LHCN-M2 (cell line): ENCODE results near the gene GLYR1. TPM values are rescaled to one million over a fixed set of nuclear protein-coding genes. Genes with fewer than 3 reads are reported as not detected.
"Not testable (repeated sequence)": the region's sequence is repeated elsewhere in the genome, so short reads cannot be mapped to it uniquely, and the experiment has no call there.

ENCODE experiments used
- DNase-seq: peaks from one replicate; pipeline ENCODE4 v3.0.0-alpha.2; 2012; ENCODE audit warnings: low read depth
- polyA plus RNA-seq: library from polyadenylated mRNA; unstranded; fragments of >200 nt; gene quantifications from one replicate; pipeline ENCODE4 v1.2.1, GENCODE V29; 2012; ENCODE audit warnings: missing spikeins
- total RNA-seq: library from RNA; depleted of rRNA; stranded (reverse); fragments of >200 nt; gene quantifications from 2 replicates; pipeline ENCODE4 v1.2.3, GENCODE V29; 2014; rRNA removed

GLYR1 gene
- total RNA-seq, result 38.3 and 52.8 TPM in 2 replicates
- 41.8 TPM for polyA plus RNA-seq

DNA sequence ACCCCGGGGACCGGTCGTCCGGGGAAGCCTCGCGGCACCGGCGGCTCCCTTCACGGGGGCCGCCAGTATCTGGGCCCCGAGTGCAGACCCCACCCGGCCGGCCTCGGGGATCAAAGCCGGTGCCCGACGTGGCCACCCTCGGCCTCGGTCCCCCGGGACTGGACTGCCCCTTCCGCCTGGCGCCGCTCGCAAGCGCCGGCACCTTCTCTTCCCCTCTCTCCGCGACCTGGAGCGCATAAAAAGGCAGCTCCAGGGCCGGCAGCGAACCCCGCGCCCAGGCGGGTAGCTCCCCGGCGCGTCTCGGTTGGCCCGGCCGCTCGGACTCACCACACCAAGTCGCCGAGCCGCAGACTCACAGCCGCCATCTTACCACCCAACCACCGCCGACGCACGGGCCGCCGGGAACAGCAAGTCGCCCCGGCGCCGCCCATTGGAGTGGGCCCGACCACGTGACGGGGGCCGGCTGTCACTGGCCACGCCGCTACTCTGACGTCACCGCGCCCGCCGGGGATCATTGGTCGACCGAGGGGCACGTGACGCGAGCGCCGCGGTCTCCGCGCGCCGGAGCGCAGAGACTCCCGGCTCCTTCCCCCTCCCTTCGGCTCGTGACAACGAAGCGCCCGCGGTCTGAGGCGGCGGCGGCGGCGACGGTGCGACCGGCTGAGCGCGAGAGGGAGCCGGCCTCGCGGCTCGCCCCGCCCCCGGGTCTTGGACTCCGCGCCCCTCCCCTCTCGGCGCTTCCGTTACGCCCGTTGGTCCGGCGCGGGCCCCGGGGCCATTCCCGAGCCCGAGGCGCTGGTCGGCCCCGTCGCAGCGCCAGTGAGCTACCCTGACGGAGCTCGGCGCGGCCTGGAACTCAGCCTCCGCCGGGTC is at the start of gene GLYR1, which contains the start of gene UBN1:
Gene GLYR1, minus strand, starts transcription at position 388 of the 873 bp plus-strand sequence. Its CDS starts 23 bp downstream, at position 365.
Gene UBN1, plus strand, starts transcription at position 581 of the 873 bp plus-strand sequence. CDS start 5,437 bp downstream, outside the sequence.
- peak; percentile 95 for DNase-seq

DNA sequence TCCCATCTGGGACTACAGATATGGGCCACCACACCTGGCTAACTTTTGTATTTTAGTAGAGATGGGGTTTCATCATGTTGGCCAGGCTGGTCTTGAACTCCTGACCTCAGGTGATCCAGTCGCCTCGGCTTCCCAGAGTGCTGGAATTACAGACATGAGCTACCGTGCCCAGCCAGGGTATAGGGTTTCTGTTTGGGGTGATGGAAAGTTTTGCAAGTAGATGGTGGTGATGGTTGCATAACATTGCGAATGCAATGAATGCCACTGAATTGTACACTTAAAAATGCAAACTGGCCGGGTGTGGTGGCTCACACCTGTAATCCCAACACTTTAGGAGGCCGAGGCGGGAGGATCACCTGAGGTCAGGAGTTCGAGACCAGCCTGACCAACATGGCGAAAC is 49.7 kb upstream of the GLYR1 start:
- not testable (repeated sequence) for DNase-seq

DNA sequence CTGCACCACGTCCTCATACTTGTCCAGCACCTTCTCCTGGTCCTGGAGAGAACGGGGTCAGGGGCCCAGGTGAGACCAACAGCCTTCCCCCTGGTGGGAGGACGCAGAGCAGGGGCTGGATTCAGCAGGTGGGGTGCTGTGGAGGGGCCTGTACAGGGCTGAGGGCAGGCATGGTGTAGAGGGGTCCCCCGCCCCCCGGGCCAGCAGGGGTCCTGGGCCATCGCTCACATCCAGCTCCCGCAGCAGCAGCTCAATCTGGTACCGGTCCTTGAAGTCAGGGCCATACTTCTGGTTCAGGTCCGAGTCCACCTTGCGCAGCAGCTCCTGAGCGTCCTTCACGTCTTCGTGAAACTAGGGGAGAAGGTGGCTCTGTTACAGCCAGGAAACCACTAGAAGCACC is 48.3 kb upstream of the GLYR1 start:
- DNase-seq, result no peak

DNA sequence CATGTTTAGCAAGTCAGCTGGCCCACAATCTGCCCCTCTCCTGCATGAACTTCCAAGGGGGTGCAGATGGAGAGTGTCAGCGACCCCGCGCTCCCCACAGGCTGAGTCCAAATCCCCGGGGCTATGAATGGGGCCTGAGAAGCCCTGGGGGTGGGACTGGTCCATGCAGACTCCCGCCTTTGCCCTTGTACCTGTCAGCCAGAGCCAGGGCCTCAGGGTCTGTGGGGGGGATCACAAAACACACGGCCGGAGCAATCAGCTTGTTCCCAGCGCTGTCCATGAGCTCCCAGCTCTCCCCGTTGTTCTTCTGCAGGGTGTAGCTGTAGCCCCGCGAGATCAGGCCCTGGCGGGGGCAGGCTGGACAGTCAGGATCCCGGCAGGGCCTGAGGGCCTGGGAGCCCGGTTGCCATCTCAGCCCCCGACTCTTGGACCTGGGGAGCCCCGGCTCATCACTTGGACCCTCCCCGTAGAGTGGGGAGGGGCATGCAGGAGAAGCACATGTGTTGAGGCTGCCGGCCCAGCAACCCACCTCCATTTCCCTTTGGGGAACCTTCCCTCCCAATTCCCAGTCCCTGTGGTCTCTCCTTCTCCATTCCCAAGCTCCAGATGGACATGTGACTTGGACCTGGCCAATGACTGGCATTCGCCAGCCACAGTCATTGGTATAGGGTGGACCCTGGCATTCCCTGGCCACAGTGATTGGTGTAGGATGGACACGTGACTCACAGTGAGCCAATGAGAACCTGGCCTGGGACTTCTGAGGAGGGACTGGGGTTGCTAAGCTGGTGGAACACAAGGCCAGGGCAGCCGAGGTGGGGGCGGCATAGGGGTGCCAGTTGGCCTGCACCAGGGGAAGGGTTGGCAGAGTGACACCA is 47.4 kb upstream of the GLYR1 start:
- DNase-seq, result peak; percentile 10

DNA sequence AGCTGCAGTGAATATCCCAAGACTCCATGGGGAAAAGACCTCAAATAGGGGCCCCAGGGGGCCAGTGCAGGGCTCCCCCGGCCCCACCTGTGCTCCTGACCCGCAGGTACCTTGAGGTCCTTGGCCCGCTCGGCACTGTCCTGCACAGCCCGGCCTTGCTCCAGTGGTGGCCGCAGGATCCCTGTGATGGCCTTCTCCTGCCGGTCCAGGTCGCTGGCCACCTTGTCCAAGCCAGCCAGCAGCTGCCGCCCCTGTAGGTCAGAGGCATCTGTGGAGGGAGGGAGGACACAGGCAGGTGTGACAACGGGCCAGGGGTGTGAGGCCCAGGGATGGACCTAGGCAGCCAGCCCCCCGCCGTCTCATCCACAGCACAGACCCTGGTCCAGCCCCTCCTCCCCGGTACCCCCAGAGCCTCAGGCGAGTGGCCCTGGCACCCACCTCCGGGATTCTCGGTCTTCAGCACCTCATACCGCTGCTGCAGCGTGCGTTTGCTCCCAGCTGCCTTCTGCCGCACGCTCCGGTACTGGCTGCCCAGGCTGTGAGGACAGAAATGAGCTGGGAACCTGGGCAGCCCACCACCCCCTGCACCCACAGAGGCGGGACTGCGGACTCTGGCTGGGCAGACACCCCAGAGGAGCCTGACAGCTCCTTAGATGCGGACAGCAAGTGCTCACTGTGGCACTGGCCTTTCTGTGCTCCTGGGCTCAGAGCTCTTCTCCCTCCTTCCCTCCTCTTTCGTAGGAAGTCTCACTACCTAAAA is 46.2 kb upstream of the GLYR1 start:
- DNase-seq, result no peak

DNA sequence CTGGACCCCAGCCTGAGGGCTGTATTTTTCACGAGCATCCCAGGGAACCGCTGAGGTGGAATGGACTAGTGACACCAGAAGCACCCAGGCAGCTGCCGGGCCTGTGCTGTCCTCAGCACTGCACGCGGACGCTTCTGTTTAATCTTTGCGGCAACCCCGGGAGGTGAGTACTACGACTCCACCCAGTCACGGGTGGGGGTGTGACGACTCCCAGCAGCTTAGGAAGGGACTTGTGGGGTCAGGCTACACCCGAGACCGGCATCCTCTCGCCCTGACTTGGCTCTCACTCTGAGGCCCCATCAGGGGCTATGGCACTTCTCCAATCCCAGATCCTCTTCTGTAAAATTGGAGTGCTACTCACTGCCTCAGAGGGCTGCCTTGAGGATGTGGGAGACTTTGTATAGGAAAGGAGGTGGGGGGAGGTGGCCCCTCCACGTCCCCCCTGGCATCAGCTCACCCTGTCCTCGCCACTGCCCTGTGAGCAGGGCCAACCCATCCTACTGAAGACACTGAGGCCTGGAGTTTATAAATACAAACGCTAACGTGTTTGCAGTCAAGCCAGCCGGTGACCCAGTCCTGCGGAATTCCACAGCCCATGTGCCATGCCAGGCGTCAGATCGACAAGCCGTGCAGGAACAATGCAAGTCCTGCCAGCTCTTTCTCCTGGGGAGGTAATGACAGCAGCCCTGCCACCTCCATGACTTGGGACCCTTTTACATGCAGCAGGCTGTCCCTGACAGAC is 45.4 kb upstream of the GLYR1 start:
- DNase-seq, result no peak

DNA sequence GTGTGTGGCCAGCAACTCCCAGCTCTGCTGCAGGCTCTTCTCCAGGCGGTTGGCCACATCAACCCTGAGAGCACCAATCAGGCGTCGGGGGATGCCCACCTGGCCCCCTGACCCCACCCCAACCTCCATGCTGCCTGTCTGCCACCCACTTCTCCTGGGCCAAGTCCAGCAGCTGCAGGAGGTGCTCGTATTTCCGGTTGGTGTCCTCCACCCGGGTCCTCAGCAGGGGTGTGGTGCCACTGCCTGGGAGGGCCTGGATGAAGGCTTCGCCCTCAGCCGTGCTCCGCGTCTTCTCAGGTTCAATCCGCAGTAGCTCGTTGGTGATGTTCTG is 44.8 kb upstream of the GLYR1 start:
- no peak for DNase-seq

DNA sequence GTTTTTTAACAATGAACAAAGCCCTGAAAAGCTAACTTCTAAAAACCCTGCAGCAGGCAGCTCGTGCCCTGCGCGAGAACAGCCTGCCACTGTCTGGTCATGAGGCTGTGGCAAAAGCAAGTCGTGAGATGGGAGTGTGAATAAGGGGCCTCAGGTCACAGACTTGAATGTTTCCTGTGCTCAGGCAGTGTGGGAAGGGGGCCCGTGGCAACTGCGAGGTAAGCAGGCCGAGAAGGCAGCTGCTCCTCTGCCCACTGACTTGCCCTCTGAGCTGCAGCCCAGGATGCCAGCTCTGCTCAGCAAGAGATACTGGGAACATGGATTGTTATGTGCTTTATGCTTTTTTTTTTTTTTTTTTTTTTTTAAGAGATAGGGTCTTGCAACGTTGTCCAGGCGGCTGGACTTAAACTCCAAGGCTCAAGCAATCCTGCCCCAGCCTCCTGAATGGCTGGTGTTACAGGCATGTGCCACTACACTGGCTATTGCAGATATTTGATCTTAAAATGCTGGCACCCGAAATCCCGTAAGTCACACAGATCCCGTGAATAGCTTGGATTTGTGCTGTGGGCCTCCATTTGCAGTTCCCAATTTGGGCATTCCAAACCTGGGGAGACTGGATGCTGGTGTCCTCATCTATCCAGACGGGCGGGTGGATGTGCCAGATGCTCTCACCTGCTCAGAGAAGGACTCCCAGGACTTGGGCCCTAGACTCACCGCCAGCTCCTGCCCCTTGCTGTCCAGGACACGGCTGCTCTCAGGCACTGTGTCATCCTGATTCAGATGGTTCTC is 44.2 kb upstream of the GLYR1 start:
- DNase-seq, result no peak

DNA sequence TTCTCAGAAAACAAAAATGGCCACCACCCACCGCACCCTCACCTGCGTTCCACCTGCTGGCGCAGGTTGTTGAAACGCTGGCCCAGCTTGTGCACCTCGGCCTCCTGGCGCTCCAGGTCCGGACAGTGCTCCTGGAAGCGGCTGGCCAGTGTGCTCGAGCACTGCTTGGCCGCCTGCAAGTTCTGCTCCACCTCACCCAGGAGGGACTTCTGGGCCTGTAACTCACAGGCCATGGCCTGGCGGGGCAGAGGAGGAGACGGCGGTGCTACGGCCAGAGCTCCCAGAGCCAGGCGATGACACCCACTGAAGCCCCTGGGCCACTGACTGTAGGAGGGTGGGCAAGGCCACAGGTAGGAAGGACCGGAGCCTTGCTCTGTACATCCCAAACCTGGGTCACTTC is 43.6 kb upstream of the GLYR1 start:
- DNase-seq, result no peak

DNA sequence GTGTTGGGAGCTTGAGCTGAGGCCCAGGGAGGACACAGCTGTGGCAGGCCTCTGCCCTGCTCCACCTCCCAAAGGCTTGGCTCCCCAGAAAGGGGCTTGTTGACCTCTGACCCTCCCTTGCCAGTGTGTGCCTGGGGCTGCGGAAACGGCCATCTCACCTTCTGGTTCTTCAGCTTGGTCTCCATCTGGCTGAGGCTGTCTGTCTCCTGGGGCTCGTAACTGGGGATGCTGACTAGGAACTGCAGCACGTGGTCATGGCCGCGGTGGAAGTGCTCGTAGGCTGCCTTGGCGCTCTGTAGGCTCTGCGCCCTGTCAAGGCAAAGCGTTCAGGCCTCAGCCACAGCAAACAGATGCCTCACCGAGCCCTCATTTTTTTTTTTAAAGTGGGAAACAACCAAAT is 42.9 kb upstream of the GLYR1 start:
- DNase-seq, result no peak

DNA sequence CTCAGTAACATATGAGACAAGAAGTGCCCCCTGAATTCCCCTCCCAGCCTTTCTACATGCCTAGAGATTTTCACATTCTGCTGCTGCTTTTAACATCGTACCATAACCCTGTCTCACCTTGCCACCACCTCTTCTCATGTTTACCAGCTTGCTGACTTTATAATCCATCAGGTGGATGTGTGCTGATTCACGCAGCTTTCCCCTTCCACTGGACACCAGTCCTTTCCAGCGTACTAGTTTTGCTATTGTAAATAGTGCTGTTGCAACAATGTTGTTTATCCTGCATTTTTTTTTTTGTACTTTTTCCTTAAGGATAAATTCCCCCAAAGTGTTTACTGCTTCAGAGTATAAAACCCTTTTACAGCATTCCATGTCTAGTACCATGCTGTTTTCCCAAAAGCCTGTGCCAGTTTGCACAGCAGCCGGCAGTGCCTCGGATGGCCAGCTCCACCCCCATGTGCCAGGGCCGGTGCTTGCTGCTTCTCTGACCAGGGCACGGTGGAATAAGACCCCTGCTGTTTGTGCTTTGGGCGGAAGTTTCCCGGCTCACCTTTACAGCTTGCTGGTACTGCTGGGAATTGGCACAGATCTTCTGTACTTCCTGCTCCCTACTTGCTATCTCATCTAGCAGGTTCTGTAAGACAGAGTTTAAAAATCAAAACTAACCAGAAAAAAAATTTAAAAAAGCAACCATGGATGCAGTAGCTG is 41.5 kb upstream of the GLYR1 start:
- DNase-seq, result no peak

DNA sequence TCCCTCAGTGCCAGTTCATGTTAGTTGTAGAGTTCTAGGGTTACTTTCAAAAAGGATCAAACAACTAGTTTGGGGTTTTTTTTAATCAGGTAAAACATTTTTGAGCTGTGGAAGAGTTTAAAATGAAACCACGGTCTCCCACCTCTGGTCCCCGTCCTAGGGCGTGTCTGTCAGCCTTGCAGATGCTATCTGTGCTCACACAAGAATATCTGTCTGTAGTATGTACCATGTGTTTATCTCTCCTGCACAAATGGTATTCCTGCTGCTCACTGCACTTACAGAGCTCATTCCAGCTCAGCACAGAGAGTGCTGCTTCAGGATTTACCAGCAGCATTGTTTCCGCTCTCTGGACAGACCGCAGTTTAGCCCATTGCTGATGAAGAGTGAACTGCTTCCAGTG is 39.1 kb upstream of the GLYR1 start:
- no peak for DNase-seq

DNA sequence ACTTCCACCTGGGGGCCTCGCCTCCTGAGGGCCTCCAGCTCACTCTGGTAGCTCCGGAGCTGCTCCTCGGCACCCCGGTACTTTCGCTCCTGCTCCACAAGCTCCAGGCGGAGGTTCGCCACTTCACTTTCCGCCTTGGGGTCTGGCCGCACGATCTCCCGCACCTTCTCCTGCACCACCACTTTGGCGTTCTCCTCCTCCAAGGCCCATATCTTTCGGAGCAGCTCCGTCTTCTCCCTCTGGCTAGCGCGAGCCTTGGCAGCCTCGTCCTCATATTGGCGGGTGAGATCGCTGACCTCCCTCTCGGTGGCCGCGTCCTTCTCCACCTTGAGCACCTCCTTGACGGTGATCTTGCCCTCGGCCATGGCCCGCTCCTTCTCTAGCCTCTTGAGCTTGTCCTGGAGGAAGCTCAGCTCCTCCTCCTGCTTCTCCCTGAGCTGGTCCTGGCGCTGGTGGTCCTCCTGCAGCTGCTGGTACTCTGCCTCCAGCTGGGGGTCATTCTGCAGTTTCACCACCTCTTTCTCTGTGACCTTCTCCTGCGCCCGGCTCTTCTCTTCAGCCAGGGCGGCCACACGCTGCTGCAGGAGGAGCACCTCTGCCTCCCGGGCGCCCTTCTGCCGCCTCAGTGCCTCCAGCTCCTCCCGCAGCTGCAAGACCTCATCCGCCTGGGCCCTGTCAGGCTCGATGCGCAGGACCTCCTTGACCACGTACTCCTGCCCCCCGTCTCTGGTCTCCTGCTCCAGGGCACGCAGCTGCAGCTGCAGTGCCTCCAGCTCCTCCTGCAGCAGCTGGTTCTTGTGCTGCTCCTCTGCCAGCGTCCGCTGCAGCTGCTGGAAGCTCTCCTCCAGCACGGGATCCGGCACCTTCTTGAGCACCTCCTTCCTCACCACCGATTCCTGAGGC is 38.1 kb upstream of the GLYR1 start:
- DNase-seq, result no peak

DNA sequence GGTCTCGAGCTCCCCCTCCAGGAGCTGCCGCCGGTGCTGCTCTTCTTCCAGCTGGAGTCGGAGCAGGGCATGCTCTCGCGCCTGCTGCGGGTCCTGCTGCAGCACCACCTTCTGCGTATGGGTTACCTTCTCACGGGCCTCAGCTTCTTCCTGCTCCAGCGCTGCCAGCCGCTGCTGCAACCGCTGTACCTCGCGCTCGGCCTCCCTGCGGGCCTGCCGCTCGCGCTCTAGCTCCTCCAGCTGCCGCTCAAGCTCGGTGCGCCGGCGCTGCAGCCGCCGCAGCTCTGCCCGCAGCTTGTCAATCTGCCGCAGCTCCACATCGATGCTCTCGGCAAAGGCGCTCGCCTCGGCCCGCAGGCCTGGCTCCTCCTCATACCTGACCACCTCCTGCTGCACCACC is 37.1 kb upstream of the GLYR1 start:
- DNase-seq, result no peak

DNA sequence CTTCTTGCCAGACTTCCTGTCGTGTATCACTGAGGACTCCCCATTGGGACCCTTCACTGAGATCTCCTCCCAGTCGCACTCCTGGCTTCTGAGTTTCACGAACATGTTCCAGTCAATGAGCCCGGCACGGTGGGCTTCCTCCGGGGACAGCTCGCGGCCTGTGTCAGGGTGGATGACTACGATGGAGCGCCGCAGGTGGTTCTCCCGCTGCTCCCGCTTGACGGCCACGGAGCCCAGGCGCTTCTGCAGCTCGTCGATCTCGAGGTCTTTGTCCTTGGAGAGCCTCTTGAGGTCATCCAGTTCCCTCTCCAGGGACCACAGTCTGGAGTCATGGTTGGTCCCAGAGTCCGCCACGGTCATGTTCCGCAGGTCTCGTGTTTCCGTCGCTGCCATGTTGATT is 36.4 kb upstream of the GLYR1 start:
- no peak for DNase-seq

DNA sequence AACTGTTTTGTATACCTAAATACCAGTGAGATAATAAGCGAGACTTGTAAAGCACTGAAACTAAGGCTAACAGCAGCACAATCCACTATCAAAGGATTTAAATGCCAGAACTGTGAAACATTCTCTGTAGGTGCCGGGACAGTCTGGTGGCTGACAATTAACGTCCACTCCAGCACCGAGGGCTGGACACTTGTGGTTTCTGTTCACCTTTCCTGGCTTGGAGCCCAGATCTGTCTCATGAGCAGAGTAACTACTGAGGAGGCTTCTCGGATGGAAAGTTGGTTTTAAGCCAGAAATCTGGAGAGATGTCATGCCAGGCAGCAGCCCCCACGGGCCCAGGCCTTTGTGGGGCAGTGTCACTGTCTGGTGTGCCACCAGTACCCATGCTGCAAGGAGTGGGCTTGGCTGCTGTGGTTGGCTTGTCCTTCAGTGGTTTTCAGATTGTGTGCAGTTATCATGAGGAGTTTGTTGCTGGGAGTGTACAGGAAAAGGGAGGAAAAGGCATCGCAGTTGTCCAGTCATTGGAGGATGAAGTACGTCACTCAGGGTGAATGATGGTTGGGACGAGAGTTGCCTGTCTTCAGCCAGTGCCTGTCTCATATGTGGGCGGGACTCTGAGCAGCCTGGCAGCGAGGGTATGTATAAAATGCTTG is 35.7 kb upstream of the GLYR1 start:
- DNase-seq, result peak; percentile 36

DNA sequence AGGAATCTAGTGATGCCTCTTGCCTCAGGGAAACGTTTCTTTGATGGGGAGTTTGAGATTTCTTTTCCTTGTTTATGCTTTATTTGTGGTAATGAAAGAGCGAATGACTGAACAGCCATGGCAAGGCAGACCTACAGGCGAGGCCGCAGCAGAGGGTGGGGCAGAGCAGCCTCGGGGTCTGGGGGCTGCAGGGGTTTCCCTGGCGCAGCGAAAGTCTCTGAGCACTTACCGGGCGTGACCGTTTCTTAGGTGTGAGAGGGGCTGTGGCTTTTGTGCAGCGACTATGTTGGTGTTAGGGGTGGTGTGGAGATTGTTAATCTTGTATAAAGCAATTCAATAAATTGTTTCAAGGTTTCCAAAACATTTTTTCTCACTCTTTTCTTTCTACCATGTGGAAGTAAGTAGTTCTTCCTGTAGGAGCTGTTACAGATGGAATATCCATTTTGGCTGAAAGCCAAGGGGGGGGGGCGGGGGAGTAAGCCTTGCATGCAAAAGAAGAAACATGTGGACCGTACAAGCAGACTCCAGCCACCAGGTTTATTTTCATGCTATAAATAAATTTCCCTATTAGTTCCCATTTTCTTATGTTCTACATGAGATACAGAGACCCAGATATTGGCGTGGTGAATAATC is 35.0 kb upstream of the GLYR1 start:
- peak; percentile 11 for DNase-seq
